GM06990 (cell line): ENCODE data around the gene ZBTB34.

Source experiments
- DNase-seq: peaks from one replicate; pipeline ENCODE4 v3.0.0-alpha.2; 2011; ENCODE audit not compliant: insufficient read length; ENCODE audit errors: extremely low read depth
- H3K27me3 ChIP-seq: replicated peaks from 2 replicates; pipeline ENCODE4 v1.6.0; 2011; ENCODE audit warnings: low read length; ENCODE audit not compliant: control insufficient read depth, insufficient read depth
- H3K36me3 ChIP-seq: 2 replicates; pipeline ENCODE4 v1.5.1; 2011; ENCODE audit warnings: low read length; ENCODE audit not compliant: control insufficient read depth, insufficient read depth
- H3K4me3 ChIP-seq: replicated peaks from 2 replicates; pipeline ENCODE4 v1.5.1; 2011; ENCODE audit warnings: low read depth, mild to moderate bottlenecking, control low read depth, low read length
- TF ChIP-seq, protein P1 (sequence below): IDR thresholded peaks from 2 replicates; pipeline ENCODE4 v1.5.1; 2011; ENCODE audit warnings: low read length, control low read depth, mild to moderate bottlenecking, inconsistent platforms; ENCODE audit not compliant: insufficient read depth, poor library complexity, severe bottlenecking

The ZBTB34 gene

DNA sequence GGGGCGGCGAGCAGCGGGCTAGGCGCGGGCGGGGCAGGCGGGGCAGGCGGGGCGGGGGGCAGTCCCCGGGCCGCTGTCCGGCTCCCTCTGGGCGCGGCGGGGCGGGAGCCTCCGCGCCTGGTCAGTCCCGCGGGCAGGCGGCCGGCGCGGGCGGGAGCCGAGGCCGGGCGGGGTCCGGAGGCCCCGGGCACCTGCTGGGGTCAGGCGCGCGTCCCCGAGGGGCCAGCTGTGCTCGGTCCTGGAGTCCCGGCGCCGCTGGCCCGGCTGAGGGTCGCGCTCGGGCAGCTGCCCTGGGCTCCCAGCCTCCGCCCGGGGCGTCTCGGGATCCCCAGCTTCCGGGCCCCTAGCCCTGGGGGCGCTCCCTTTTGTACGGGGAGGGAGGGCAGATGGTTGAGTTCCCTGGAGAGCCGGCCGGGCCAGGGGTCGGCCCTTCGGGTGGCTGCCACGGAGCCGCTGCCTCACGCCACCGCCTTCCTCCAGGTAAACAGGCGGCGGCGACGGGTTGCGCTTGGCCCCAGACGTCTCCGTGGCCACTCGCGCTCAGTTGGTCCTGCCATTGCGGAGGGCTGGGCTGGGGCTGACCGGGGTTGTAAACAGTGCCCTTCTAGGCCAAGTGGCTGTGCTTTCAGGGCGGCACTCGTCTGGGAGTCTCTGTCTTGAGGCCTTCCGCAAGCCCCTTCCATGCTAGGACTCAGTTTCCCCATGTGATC, 473 bp downstream of the ZBTB34 start:
- TF ChIP-seq, protein P1, sequence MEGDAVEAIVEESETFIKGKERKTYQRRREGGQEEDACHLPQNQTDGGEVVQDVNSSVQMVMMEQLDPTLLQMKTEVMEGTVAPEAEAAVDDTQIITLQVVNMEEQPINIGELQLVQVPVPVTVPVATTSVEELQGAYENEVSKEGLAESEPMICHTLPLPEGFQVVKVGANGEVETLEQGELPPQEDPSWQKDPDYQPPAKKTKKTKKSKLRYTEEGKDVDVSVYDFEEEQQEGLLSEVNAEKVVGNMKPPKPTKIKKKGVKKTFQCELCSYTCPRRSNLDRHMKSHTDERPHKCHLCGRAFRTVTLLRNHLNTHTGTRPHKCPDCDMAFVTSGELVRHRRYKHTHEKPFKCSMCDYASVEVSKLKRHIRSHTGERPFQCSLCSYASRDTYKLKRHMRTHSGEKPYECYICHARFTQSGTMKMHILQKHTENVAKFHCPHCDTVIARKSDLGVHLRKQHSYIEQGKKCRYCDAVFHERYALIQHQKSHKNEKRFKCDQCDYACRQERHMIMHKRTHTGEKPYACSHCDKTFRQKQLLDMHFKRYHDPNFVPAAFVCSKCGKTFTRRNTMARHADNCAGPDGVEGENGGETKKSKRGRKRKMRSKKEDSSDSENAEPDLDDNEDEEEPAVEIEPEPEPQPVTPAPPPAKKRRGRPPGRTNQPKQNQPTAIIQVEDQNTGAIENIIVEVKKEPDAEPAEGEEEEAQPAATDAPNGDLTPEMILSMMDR = no peak
- Histone ChIP-seq H3K4me3 (peak overlapping the region; percentile 78), H3K27me3 (peaks cover 2% of the 10 kb centered on the region; the same call in 1 of the 2 replicates), H3K36me3 (no peaks in the 10 kb centered on the region; the same call in 1 of the 2 replicates)
- DNase-seq = peak; percentile 43

DNA sequence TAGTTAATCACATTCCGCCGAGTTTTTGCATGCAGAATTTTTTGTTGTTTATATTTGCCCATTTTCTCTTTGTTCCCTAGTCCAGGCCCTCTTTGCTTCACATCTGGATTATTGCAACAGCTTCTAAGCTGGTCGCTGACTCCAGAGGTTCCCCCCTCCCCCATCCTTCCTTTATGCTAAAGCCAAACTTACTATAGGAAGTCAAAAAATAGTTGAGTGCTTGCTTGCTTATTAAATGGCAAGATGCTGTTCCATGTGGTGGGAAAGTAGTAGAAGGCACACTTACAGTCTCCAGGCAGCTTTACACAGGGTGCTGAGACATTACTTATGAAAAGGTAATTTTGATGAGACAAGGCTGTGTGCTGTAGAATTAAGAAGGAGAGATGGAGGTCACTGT, 1.3 kb downstream of the ZBTB34 start:
- Histone ChIP-seq H3K36me3 (peaks cover 2% of the 10 kb centered on the region), H3K27me3 (peaks cover 2% of the 10 kb centered on the region; the same call in 1 of the 2 replicates), H3K4me3 (peak overlapping the region; percentile 78)
- TF ChIP-seq, protein P1 = no peak
- no peak for DNase-seq

DNA sequence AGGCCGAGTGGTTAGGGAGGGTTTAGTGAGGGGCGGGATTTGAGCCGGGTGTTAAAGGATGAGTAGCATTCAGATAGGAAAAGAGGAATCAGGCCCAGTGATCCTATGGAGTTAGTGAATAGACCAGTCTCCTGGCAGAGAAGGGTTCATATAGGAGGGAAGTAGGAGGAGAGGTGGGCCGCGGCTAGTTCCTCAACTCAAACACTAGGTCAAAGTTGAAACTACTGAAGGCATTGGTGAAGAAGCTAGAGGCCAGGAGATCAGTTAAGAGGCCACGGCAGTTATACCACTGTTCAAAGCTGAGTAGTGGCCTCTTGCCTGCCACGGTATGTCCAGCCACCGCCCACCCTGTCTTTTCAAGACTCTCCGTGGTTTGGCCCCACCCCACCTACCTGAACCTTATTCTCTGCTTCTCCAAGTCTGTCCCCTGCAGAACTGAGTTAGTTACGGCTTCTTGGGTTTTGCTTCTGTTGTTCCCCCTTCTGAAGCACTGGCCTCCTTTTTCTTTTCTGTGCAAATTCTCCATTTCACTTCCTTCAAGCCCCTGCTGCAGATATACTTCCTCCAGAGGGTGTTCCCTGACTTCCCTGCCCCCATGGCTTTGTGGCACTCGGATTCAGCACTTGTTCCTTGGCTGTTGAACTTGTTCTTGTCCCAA, 1.8 kb downstream of the ZBTB34 start:
- peaks cover 2% of the 10 kb centered on the region for H3K36me3 ChIP-seq
- peak overlapping the region; percentile 78 for H3K4me3 ChIP-seq
- TF ChIP-seq, protein P1 = no peak
- no peak for DNase-seq
- H3K27me3 ChIP-seq = peaks cover 2% of the 10 kb centered on the region; the same call in 1 of the 2 replicates

DNA sequence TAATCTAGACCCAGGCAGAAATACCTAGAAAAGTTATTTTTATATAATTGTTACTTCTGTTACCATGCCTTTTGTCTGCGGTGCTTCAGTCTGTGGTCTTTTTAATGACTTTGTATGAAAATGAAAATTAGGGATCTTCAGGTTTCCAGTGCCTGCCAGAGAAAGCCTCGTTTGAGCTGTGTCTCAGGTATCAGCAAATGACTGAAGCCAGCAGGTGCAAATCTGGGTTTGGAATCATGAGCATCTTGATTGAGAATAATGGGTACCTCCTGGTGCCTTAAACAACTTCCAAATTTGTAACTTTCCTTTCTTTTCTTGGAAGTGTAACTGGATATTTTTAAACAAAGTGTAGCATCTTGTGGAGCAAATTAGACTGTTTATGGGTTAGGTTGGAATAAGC, 4.3 kb downstream of the ZBTB34 start:
- H3K4me3 ChIP-seq = no peak overlapping the region
- H3K36me3 ChIP-seq = peaks cover 3% of the 10 kb centered on the region
- TF ChIP-seq, protein P1 = no peak
- DNase-seq = no peak
- no peaks in the 10 kb centered on the region for H3K27me3 ChIP-seq

DNA sequence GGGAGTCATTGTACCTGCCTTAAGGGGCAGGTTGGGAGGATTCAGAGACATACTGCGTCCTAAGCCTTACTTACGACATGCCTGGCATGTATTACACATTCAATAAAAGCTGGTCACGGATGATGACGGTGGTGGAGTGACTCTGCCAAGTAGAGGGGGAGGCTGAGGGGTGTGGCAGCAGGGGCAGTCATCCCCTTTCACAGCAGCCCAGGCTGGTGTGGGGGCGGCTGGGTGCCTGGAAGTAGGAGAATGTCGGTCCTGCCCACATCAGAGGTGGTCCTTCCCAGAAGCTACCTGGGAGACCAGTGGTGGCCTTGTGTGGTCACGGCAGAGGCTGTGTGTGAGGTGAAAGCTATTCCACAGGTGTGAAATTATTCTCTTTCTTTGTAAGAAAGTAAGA, 8.9 kb downstream of the ZBTB34 start:
- TF ChIP-seq, protein P1 = no peak
- Histone ChIP-seq H3K36me3 (peaks cover 3% of the 10 kb centered on the region), H3K27me3 (no peaks in the 10 kb centered on the region), H3K4me3 (no peak overlapping the region)
- DNase-seq = no peak

DNA sequence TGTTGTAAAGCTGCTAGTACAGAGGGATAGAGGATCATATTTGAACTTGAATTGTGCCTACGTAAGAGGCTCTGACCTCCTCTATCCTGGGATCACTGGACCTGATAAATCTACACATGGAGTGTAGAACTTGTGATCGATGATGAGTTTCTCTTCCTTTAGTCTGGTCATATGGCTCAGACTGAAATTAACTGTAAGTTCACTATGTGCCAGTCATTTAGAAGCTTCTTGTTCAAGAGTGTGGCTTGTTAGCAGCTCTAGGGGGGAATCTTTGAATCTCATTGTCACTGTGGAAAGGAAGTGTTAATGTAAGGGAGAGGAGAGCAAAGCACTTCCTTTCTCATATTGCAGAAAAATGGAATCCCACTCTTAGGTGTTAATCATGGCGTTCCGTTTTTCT, 12.1 kb downstream of the ZBTB34 start:
- Histone ChIP-seq H3K36me3 (0 out of 2 replicates have a peak, but pooled peaks cover 2% of the 10 kb centered on the region), H3K4me3 (no peak overlapping the region), H3K27me3 (no peaks in the 10 kb centered on the region)
- TF ChIP-seq, protein P1 = no peak
- no peak for DNase-seq
